SK-N-SH (cell line): ENCODE results near the gene TIMM17A. TPM values are rescaled to one million over a fixed set of nuclear protein-coding genes. Genes with fewer than 3 reads are reported as not detected.
A peak's percentile ranks its signal among the peaks of the same experiment; 100 is the strongest.

Experiments
- CTCF ChIA-PET: fragments of 300-600, 350-600 bp; formaldehyde crosslinking; extraction: SDS; loops from one replicate; lab custom pipeline; 2021; lab: Yijun Ruan, JAX
- POLR2A ChIA-PET: fragments of 350-600 bp; sonication (Branson Sonifier 250); formaldehyde crosslinking; extraction: SDS; loops from one replicate; lab custom pipeline; 2020; ENCODE audit warnings: antibody characterized with exemption, inconsistent platforms; lab: Yijun Ruan, JAX
- DNase-seq: peaks from one replicate; pipeline ENCODE4 v3.0.0; 2012
- H2AFZ ChIP-seq: fragments of 200-600 bp; sonication (generic); 2 replicates; pipeline ENCODE4 v1.8.1; 2016; ENCODE audit warnings: antibody characterized with exemption, mild to moderate bottlenecking, low read depth
- H3F3A ChIP-seq: fragments of 200-600 bp; sonication (generic); replicated peaks from 2 replicates; pipeline ENCODE3; 2016; ENCODE audit warnings: antibody characterized with exemption, mild to moderate bottlenecking; ENCODE audit not compliant: insufficient read depth
- H3K27ac ChIP-seq, 2 experiments: fragments of 200-500 bp in 1 of 2; fragments of 200-600 bp in 1 of 2; sonication (Bioruptor generic) in 1 of 2; sonication (generic), shearing (Covaris generic) in 1 of 2; 2 replicates each; pipeline versions ENCODE4 v1.5.1 to v1.6.1; 2014 to 2016; ENCODE audit warnings: low read depth in 2 of 2, inconsistent platforms in 1 of 2, low read length in 1 of 2, mild to moderate bottlenecking in 1 of 2, mixed read lengths in 1 of 2
- H3K27me3 ChIP-seq: fragments of 200-600 bp; sonication (generic), shearing (Covaris generic); 2 replicates; pipeline ENCODE4 v1.6.1; 2016; ENCODE audit warnings: mixed run types; ENCODE audit not compliant: insufficient read depth
- H3K36me3 ChIP-seq, 2 experiments: fragments of 200-500 bp in 1 of 2; fragments of 200-600 bp in 1 of 2; sonication (Bioruptor generic) in 1 of 2; sonication (generic) in 1 of 2; replicated peaks in 1 of 2; 2 replicates each; pipeline versions ENCODE3 to v1.5.1; 2014 to 2016; ENCODE audit warnings: low read length in 1 of 2, mild to moderate bottlenecking in 1 of 2; ENCODE audit not compliant: insufficient read depth in 2 of 2, control insufficient read depth in 1 of 2
- H3K4me1 ChIP-seq, 2 experiments: fragments of 200-500 bp in 1 of 2; fragments of 200-600 bp in 1 of 2; sonication (Bioruptor generic) in 1 of 2; sonication (generic), shearing (Covaris generic) in 1 of 2; 2 replicates each; pipeline versions ENCODE4 v1.5.1 to v1.6.1; 2014 to 2016; ENCODE audit warnings: low read depth in 1 of 2, low read length in 1 of 2, mixed run types in 1 of 2; ENCODE audit not compliant: insufficient read depth in 2 of 2, control insufficient read depth in 1 of 2
- H3K4me2 ChIP-seq: fragments of 200-600 bp; sonication (generic), shearing (Covaris generic); 2 replicates; pipeline ENCODE4 v1.6.1; 2017; ENCODE audit warnings: mixed run types
- H3K4me3 ChIP-seq, 2 experiments: fragments of 200-500 bp in 1 of 2; fragments of 200-600 bp in 1 of 2; sonication (Bioruptor generic) in 1 of 2; sonication (generic), shearing (Covaris generic) in 1 of 2; 2 replicates each; pipeline versions ENCODE4 v1.5.1 to v1.8.1; 2014 to 2016; ENCODE audit warnings: low read depth in 2 of 2, inconsistent platforms in 1 of 2, low read length in 1 of 2, mild to moderate bottlenecking in 1 of 2, mixed read lengths in 1 of 2, moderate library complexity in 1 of 2
- H3K79me2 ChIP-seq: fragments of 200-600 bp; sonication (generic); 2 replicates; pipeline ENCODE4 v1.8.1; 2017; ENCODE audit warnings: mild to moderate bottlenecking; ENCODE audit not compliant: insufficient read depth
- H3K9ac ChIP-seq: fragments of 200-600 bp; sonication (generic); 2 replicates; pipeline ENCODE4 v1.6.1; 2017; ENCODE audit warnings: mixed run types
- H3K9me2 ChIP-seq: fragments of 200-600 bp; sonication (generic); 2 replicates; pipeline ENCODE4 v1.6.1; 2017; ENCODE audit warnings: mixed run types
- H3K9me3 ChIP-seq: fragments of 200-600 bp; sonication (generic); 2 replicates; pipeline ENCODE4 v1.6.1; 2017; ENCODE audit warnings: mixed run types, mild to moderate bottlenecking, moderate library complexity
- H4K20me1 ChIP-seq: fragments of 200-600 bp; sonication (generic); 2 replicates; pipeline ENCODE4 v1.6.1; 2017; ENCODE audit warnings: mild to moderate bottlenecking, mixed run types; ENCODE audit not compliant: insufficient read depth
- CHD2 ChIP-seq: fragments of 150-350 bp; IDR thresholded peaks from 2 replicates; pipeline ENCODE4 v1.6.1; 2018; ENCODE audit warnings: low read length; ENCODE audit not compliant: partially characterized antibody
- ELF1 ChIP-seq: IDR thresholded peaks from 2 replicates; pipeline ENCODE4 v1.4.0; 2012
- FOSL2 ChIP-seq: IDR thresholded peaks from 2 replicates; pipeline ENCODE4 v1.4.0; 2012; ENCODE audit warnings: low read depth, mild to moderate bottlenecking, moderate library complexity, borderline replicate concordance
- FOXJ3 ChIP-seq: sonication (generic); formaldehyde crosslinking; IDR thresholded peaks from 2 replicates; pipeline ENCODE4 v1.5.1; 2020; ENCODE audit warnings: mild to moderate bottlenecking, missing genetic modification reagents
- GABPA ChIP-seq: IDR thresholded peaks from 2 replicates; pipeline ENCODE4 v1.4.0; 2012; ENCODE audit warnings: low read depth, mild to moderate bottlenecking
- GATA2 ChIP-seq: sonication (generic); formaldehyde crosslinking; IDR thresholded peaks from 2 replicates; pipeline ENCODE4 v1.5.0; 2020; ENCODE audit warnings: mild to moderate bottlenecking, missing genetic modification reagents
- MXI1 ChIP-seq: IDR thresholded peaks from 2 replicates; pipeline ENCODE4 v1.6.1; 2012; ENCODE audit warnings: mild to moderate bottlenecking, low read depth, low read length, improper control_type of control experiment
- NFIC ChIP-seq: IDR thresholded peaks from 2 replicates; pipeline ENCODE4 v1.4.0; 2012; ENCODE audit warnings: borderline replicate concordance
- NRF1 ChIP-seq: IDR thresholded peaks from 2 replicates; pipeline ENCODE4 v1.6.1; 2012; ENCODE audit warnings: low read depth, mild to moderate bottlenecking, low read length
- POLR2AphosphoS5 ChIP-seq: IDR thresholded peaks from 2 replicates; pipeline ENCODE4 v1.6.1; 2012; ENCODE audit warnings: low read depth, low read length
- RFX5 ChIP-seq: IDR thresholded peaks from 2 replicates; pipeline ENCODE4 v1.6.1; 2012; ENCODE audit warnings: mild to moderate bottlenecking, improper control_type of control experiment, low read length
- TAF1 ChIP-seq: IDR thresholded peaks from 2 replicates; pipeline ENCODE4 v1.6.1; 2012; ENCODE audit warnings: low read depth, mild to moderate bottlenecking, low read length, moderate library complexity, borderline replicate concordance
- TEAD4 ChIP-seq: IDR thresholded peaks from 2 replicates; pipeline ENCODE4 v1.4.0; 2012; ENCODE audit warnings: mild to moderate bottlenecking, borderline replicate concordance; ENCODE audit not compliant: insufficient read depth
- WGBS: methylation state at CpG from one replicate; pipeline ENCODE4 v1.1.6; 2017; ENCODE audit warnings: low lambda C conversion rate; 5-methylcytosine and 5-hydroxymethylcytosine counted together
- polyA plus RNA-seq, 3 experiments: library from polyadenylated mRNA; depleted of rRNA; stranded (reverse); fragments of >200 nt; gene quantifications; 2 replicates each; pipeline ENCODE4 v1.2.3, GENCODE V29; 2012
- TF ChIP-seq, protein P1 (sequence below): fragments of 200-600 bp; sonication (generic); IDR thresholded peaks from 2 replicates; pipeline ENCODE4 v1.6.1; 2017; ENCODE audit warnings: antibody characterized with exemption, mild to moderate bottlenecking, moderate library complexity
- TF ChIP-seq, protein P2 (sequence below): IDR thresholded peaks from 2 replicates; pipeline ENCODE4 v1.4.0; 2012; ENCODE audit warnings: low read depth, borderline replicate concordance
- TF ChIP-seq, protein P3 (sequence below): fragments of 150-350 bp; IDR thresholded peaks from 2 replicates; pipeline ENCODE4 v1.6.1; 2017; ENCODE audit warnings: antibody characterized with exemption, low read length, low read depth, borderline replicate concordance
- TF ChIP-seq, protein P4 (sequence below): IDR thresholded peaks from 2 replicates; pipeline ENCODE4 v1.4.0; 2012; ENCODE audit warnings: low read depth, borderline replicate concordance

The TIMM17A gene
- polyA plus RNA-seq, 1 of the 3 experiments (the other 2 are of a cell fraction), result 33.6 TPM

DNA sequence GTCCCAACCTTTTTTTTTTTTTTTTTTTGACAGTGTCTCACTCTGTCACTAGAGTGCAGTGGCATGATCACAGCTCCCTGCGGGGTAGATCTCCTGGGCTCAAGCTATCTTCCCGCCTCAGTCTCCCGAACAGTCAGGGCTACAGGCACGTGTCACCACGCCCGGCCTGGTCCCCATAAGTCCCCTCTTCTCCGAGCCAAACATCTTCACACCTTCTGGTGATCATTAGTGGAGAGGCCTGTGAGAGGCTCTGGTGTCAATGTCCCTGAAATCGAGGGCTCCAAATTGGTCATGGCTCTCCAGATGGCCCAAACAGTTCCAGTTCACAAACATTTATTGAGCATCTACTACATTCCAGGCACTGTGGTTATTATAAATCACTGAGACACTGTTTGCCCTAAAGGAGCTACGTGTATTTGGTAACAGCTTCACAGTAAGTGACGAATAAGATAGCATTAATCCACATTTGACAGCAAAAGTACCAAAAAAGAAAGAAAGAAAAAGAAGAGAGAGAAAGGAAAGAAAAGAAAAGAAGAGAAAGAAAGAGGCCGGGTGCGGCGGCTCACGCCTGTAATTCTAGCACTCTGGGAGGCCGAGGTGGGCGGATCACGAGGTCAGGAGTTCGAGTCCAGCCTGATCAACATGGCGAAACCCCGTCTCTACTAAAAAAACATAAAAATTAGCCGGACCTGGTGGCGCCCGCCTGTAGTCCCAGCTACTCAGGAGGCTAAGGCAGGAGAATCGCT is 867 bp upstream of the TIMM17A start:
- Histone ChIP-seq H3K4me2 (peak overlapping the region; percentile 80), H3K79me2 (peaks cover 50% of the 10 kb centered on the region), H3K4me1 (peaks cover 0 to 3% of the 10 kb centered on the region in 2 experiments; a peak in 2 of 4 replicates), H3K36me3 (peaks cover 19 to 20% of the 10 kb centered on the region in 2 experiments), H3K4me3 (peak overlapping the region; percentile 84 to 98), H3K9me2 (no peaks in the 10 kb centered on the region), H3F3A (peaks cover 7% of the 10 kb centered on the region), H4K20me1 (peaks cover 10% of the 10 kb centered on the region), H3K9ac (peak overlapping the region; percentile 94), H3K9me3 (no peaks in the 10 kb centered on the region), H3K27me3 (no peaks in the 10 kb centered on the region), H2AFZ (peak overlapping the region; percentile 98), H3K27ac (peak overlapping the region; percentile 81 to 94)
- ChIA-PET POLR2A (interaction anchor here (0.6 to 1.2 kb wide), 7 partner anchors 8 to 63 kb away, joined by 3 to 6 read pairs (median 3); partner anchors contain the start of gene LMOD1), CTCF (interaction anchor here (0.7 to 6.4 kb wide), 6 partner anchors 8 to 62 kb away, joined by 3 to 49 read pairs (median 3); partner anchors contain the start of gene LMOD1)
- TF ChIP-seq, protein P1, sequence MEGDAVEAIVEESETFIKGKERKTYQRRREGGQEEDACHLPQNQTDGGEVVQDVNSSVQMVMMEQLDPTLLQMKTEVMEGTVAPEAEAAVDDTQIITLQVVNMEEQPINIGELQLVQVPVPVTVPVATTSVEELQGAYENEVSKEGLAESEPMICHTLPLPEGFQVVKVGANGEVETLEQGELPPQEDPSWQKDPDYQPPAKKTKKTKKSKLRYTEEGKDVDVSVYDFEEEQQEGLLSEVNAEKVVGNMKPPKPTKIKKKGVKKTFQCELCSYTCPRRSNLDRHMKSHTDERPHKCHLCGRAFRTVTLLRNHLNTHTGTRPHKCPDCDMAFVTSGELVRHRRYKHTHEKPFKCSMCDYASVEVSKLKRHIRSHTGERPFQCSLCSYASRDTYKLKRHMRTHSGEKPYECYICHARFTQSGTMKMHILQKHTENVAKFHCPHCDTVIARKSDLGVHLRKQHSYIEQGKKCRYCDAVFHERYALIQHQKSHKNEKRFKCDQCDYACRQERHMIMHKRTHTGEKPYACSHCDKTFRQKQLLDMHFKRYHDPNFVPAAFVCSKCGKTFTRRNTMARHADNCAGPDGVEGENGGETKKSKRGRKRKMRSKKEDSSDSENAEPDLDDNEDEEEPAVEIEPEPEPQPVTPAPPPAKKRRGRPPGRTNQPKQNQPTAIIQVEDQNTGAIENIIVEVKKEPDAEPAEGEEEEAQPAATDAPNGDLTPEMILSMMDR, result no peak
- TF ChIP-seq, protein P2, sequence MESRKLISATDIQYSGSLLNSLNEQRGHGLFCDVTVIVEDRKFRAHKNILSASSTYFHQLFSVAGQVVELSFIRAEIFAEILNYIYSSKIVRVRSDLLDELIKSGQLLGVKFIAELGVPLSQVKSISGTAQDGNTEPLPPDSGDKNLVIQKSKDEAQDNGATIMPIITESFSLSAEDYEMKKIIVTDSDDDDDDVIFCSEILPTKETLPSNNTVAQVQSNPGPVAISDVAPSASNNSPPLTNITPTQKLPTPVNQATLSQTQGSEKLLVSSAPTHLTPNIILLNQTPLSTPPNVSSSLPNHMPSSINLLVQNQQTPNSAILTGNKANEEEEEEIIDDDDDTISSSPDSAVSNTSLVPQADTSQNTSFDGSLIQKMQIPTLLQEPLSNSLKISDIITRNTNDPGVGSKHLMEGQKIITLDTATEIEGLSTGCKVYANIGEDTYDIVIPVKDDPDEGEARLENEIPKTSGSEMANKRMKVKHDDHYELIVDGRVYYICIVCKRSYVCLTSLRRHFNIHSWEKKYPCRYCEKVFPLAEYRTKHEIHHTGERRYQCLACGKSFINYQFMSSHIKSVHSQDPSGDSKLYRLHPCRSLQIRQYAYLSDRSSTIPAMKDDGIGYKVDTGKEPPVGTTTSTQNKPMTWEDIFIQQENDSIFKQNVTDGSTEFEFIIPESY, result no peak
- TF ChIP-seq TAF1, result no peak
- TF ChIP-seq RFX5, result no peak
- TF ChIP-seq, protein P3, sequence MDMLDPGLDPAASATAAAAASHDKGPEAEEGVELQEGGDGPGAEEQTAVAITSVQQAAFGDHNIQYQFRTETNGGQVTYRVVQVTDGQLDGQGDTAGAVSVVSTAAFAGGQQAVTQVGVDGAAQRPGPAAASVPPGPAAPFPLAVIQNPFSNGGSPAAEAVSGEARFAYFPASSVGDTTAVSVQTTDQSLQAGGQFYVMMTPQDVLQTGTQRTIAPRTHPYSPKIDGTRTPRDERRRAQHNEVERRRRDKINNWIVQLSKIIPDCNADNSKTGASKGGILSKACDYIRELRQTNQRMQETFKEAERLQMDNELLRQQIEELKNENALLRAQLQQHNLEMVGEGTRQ, result no peak
- TF ChIP-seq CHD2, result no peak
- no peak for TF ChIP-seq TEAD4
- TF ChIP-seq MXI1, result no peak
- TF ChIP-seq GABPA, result no peak
- no peak for TF ChIP-seq GATA2 (CRISPR knock-in tag)
- TF ChIP-seq, protein P4, sequence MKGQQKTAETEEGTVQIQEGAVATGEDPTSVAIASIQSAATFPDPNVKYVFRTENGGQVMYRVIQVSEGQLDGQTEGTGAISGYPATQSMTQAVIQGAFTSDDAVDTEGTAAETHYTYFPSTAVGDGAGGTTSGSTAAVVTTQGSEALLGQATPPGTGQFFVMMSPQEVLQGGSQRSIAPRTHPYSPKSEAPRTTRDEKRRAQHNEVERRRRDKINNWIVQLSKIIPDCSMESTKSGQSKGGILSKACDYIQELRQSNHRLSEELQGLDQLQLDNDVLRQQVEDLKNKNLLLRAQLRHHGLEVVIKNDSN, result no peak
- TF ChIP-seq FOSL2, result no peak
- no peak for TF ChIP-seq ELF1
- TF ChIP-seq FOXJ3 (CRISPR knock-in tag), result no peak
- TF ChIP-seq NFIC, result no peak
- no peak for TF ChIP-seq POLR2AphosphoS5
- TF ChIP-seq NRF1, result no peak
- DNase-seq, result no peak
- 49% methylated on average over 24 of the region's 24 CpGs for WGBS
